NCI-H2107 treated with DMSO at 0.1 percent for 48 hours (cell line): Measurements from ENCODE around the gene IL17RA.

Source experiments
- DNase-seq: peaks from one replicate; lab custom pipeline; 2025; ENCODE audit not compliant: unreplicated experiment; lab: John Stamatoyannopoulos, UW

IL17RA gene

GRCh38 chr22:17083811-17084441 is 874 bp upstream of the IL17RA start:
- no peak for DNase-seq

- no peak for DNase-seq
These were observed 729 bp downstream of the IL17RA start for GRCh38 chr22:17085277-17086181.

GRCh38 chr22:17086296-17086695 is 1.5 kb downstream of the IL17RA start:
- DNase-seq, result no peak

- no peak for DNase-seq
These were observed 2.1 kb downstream of the IL17RA start for GRCh38 chr22:17086788-17087497.

GRCh38 chr22:17087498-17088131 is 2.8 kb downstream of the IL17RA start:
- DNase-seq, result peak; percentile 74

GRCh38 chr22:17090550-17090949 is 5.8 kb downstream of the IL17RA start:
- no peak for DNase-seq

GRCh38 chr22:17091851-17092250 is 7.1 kb downstream of the IL17RA start:
- DNase-seq, result no peak

- no peak for DNase-seq
These were observed 8.3 kb downstream of the IL17RA start for GRCh38 chr22:17093081-17093480.

- DNase-seq, result no peak
These were observed 10.7 kb downstream of the IL17RA start for GRCh38 chr22:17095538-17095937.

GRCh38 chr22:17096071-17096470 is 11.3 kb downstream of the IL17RA start:
- DNase-seq, result no peak

- peak; percentile 18 for DNase-seq
These were observed 12.3 kb downstream of the IL17RA start for GRCh38 chr22:17097062-17097461.

GRCh38 chr22:17097701-17098100 is 12.9 kb downstream of the IL17RA start:
- no peak for DNase-seq

GRCh38 chr22:17098379-17098819 is 13.6 kb downstream of the IL17RA start:
- DNase-seq, result no peak

GRCh38 chr22:17100621-17101020 is 15.8 kb downstream of the IL17RA start:
- no peak for DNase-seq

GRCh38 chr22:17101475-17102296 is 16.9 kb downstream of the IL17RA start:
- no peak for DNase-seq

- DNase-seq, result no peak
These were observed 17.5 kb downstream of the IL17RA start for GRCh38 chr22:17102297-17102667.

GRCh38 chr22:17103351-17103750 is 18.6 kb downstream of the IL17RA start:
- no peak for DNase-seq

- DNase-seq, result no peak
These were observed 19.6 kb downstream of the IL17RA start for GRCh38 chr22:17104336-17104935.

- DNase-seq, result no peak
These were observed 20.6 kb downstream of the IL17RA start for GRCh38 chr22:17105143-17106129.
